HCT116 (cell line): ENCODE data around the gene NLGN4Y. TPM values are rescaled to one million over a fixed set of nuclear protein-coding genes. Genes with fewer than 3 reads are reported as not detected.

Experiments used
- ATAC-seq: fragments of 200-7000 bp; cut with Tn5 transposase; 2 replicates; pipeline ENCODE4 v1.9.1; 2020; ENCODE audit warnings: mild to moderate bottlenecking, moderate library complexity
- BruUV-seq: library from RNA; stranded (reverse); fragments of 400-500 nt; replicated peaks from 2 replicates; lab custom pipeline; 2021; lab: Mats Ljungman, UMichigan
- CTCF ChIA-PET: fragments of 300-600 bp; sonication (Branson Sonifier 250); formaldehyde crosslinking; loops from one replicate; lab custom pipeline; 2021; ENCODE audit warnings: antibody characterized with exemption; lab: Charles Lee
- POLR2A ChIA-PET: fragments of 300-600, 350-600 bp; sonication (Branson Sonifier 250); formaldehyde crosslinking; loops from one replicate; lab custom pipeline; 2021; ENCODE audit warnings: antibody characterized with exemption; lab: Charles Lee
- RAD21 ChIA-PET, 2 experiments: fragments of 300-600 bp; sonication (Branson Sonifier 250); formaldehyde crosslinking; loops; one replicate each; lab custom pipeline; 2023; ENCODE audit warnings: low total read pairs in 2 of 2; ENCODE audit not compliant: uncharacterized antibody in 2 of 2, unreplicated experiment in 2 of 2, low non-redundant PET in 1 of 2; lab: Charles Lee
- DNase-seq: peaks from one replicate; pipeline ENCODE4 v3.0.0-alpha.2; 2010; ENCODE audit warnings: low read depth, low spot score
- H2AFZ ChIP-seq: fragments of 200-600 bp; shearing (Covaris generic), sonication (generic); 2 replicates; pipeline ENCODE4 v1.6.1; 2017; ENCODE audit warnings: low read depth, mixed run types, mixed read lengths, antibody characterized with exemption, low read length; ENCODE audit not compliant: poor library complexity, severe bottlenecking
- H3K27ac ChIP-seq: 2 replicates; pipeline ENCODE4 v1.5.1; 2012; ENCODE audit warnings: low read depth, low read length
- H3K27me3 ChIP-seq: fragments of 200-600 bp; sonication (generic); 2 replicates; pipeline ENCODE4 v1.6.1; 2016; ENCODE audit warnings: mixed run types, low read length, mixed read lengths; ENCODE audit not compliant: insufficient read depth
- H3K36me3 ChIP-seq, 2 experiments: fragments of 200-500 bp in 1 of 2; fragments of 200-600 bp in 1 of 2; sonication (Bioruptor generic) in 1 of 2; sonication (generic) in 1 of 2; 2 replicates each; pipeline versions ENCODE4 v1.5.1 to v1.6.1; 2014 to 2016; ENCODE audit warnings: low read length in 2 of 2, inconsistent platforms in 1 of 2, mixed read lengths in 1 of 2, mixed run types in 1 of 2; ENCODE audit not compliant: insufficient read depth in 2 of 2, control insufficient read depth in 1 of 2
- H3K4me1 ChIP-seq, 2 experiments: fragments of 200-600 bp in 1 of 2; sonication (generic) in 1 of 2; 2 replicates each; pipeline versions ENCODE4 v1.5.1 to v1.6.1; 2012 to 2017; ENCODE audit warnings: low read length in 2 of 2, inconsistent platforms in 1 of 2, mild to moderate bottlenecking in 1 of 2, mixed read lengths in 1 of 2, mixed run types in 1 of 2, moderate library complexity in 1 of 2; ENCODE audit not compliant: insufficient read depth in 2 of 2, control insufficient read depth in 1 of 2
- H3K4me2 ChIP-seq: fragments of 200-600 bp; sonication (generic); 2 replicates; pipeline ENCODE4 v1.6.1; 2017; ENCODE audit warnings: mixed run types, low read length, mixed read lengths
- H3K4me3 ChIP-seq, 2 experiments: fragments of 200-600 bp in 1 of 2; sonication (generic) in 1 of 2; replicated peaks in 1 of 2; 2 replicates each; pipeline ENCODE4 v1.5.1; 2011 to 2016; ENCODE audit warnings: low read length in 2 of 2, control low read depth in 1 of 2, low read depth in 1 of 2, mild to moderate bottlenecking in 1 of 2, mixed read lengths in 1 of 2, mixed run types in 1 of 2
- H3K79me2 ChIP-seq: fragments of 200-600 bp; sonication (generic); 2 replicates; pipeline ENCODE4 v1.6.1; 2017; ENCODE audit warnings: mild to moderate bottlenecking, mixed run types, low read length, moderate library complexity, mixed read lengths; ENCODE audit not compliant: insufficient read depth
- H3K9ac ChIP-seq: fragments of 200-600 bp; sonication (generic); 2 replicates; pipeline ENCODE4 v1.6.1; 2016; ENCODE audit warnings: low read length, mixed read lengths
- H3K9me2 ChIP-seq: fragments of 200-600 bp; sonication (generic), shearing (Covaris generic); 2 replicates; pipeline ENCODE4 v1.6.1; 2017; ENCODE audit warnings: mixed run types, mild to moderate bottlenecking, moderate library complexity; ENCODE audit not compliant: insufficient read depth
- H3K9me3 ChIP-seq, 2 experiments: fragments of 200-500 bp in 1 of 2; fragments of 200-600 bp in 1 of 2; sonication (Bioruptor generic) in 1 of 2; sonication (generic) in 1 of 2; 2 replicates each; pipeline ENCODE4 v1.6.1; 2014 to 2017; ENCODE audit warnings: low read length in 2 of 2, mixed read lengths in 2 of 2, inconsistent platforms in 1 of 2, low read depth in 1 of 2, mild to moderate bottlenecking in 1 of 2, mixed run types in 1 of 2, moderate library complexity in 1 of 2; ENCODE audit not compliant: control insufficient read depth in 1 of 2, insufficient read depth in 1 of 2
- H4K20me1 ChIP-seq: fragments of 200-600 bp; sonication (generic), shearing (Covaris generic); 2 replicates; pipeline ENCODE4 v1.6.1; 2017; ENCODE audit warnings: mixed run types, mild to moderate bottlenecking, moderate library complexity; ENCODE audit not compliant: insufficient read depth
- ATF3 ChIP-seq: IDR thresholded peaks from 2 replicates; pipeline ENCODE4 v1.6.1; 2012
- CEBPB ChIP-seq: IDR thresholded peaks from 2 replicates; pipeline ENCODE4 v1.6.1; 2012; ENCODE audit warnings: low read depth
- CTCF ChIP-seq, 3 experiments: fragments of 200-600 bp in 1 of 3; sonication (generic) in 1 of 3; IDR thresholded peaks in 2 of 3; conservative IDR thresholded peaks in 1 of 3; 2 replicates each; pipeline ENCODE4 v1.5.1; 2012 to 2017; ENCODE audit warnings: low read depth in 2 of 3, low read length in 2 of 3, antibody characterized with exemption in 1 of 3, borderline replicate concordance in 1 of 3, control low read depth in 1 of 3, mild to moderate bottlenecking in 1 of 3, mixed read lengths in 1 of 3, mixed run types in 1 of 3, moderate library complexity in 1 of 3; ENCODE audit not compliant: insufficient read depth in 1 of 3
- EGR1 ChIP-seq: IDR thresholded peaks from 2 replicates; pipeline ENCODE4 v1.6.1; 2012; ENCODE audit warnings: low read depth
- EZH2 ChIP-seq: fragments of 200-600 bp; sonication (generic); IDR thresholded peaks from 2 replicates; pipeline ENCODE4 v1.6.1; 2017; ENCODE audit warnings: antibody characterized with exemption, mixed run types
- EZH2phosphoT487 ChIP-seq: fragments of 200-600 bp; IDR thresholded peaks from 2 replicates; pipeline ENCODE4 v1.6.1; 2018; ENCODE audit warnings: antibody characterized with exemption, borderline replicate concordance
- FOSL1 ChIP-seq: IDR thresholded peaks from 2 replicates; pipeline ENCODE4 v1.6.1; 2012; ENCODE audit warnings: low read depth
- MAX ChIP-seq: IDR thresholded peaks from 2 replicates; pipeline ENCODE4 v1.6.1; 2012
- POLR2AphosphoS5 ChIP-seq: IDR thresholded peaks from 2 replicates; pipeline ENCODE4 v1.6.1; 2011; ENCODE audit warnings: mild to moderate bottlenecking, low read depth, low read length, moderate library complexity
- RAD21 ChIP-seq: IDR thresholded peaks from 2 replicates; pipeline ENCODE4 v1.6.1; 2012; ENCODE audit warnings: low read depth, mild to moderate bottlenecking
- REST ChIP-seq: IDR thresholded peaks from 2 replicates; pipeline ENCODE4 v1.6.1; 2012; ENCODE audit warnings: low read depth
- SP1 ChIP-seq: IDR thresholded peaks from 2 replicates; pipeline ENCODE4 v1.6.1; 2012; ENCODE audit warnings: low read depth
- YY1 ChIP-seq: IDR thresholded peaks from 2 replicates; pipeline ENCODE4 v1.6.1; 2011; ENCODE audit warnings: low read length, low read depth, moderate library complexity, mild to moderate bottlenecking; ENCODE audit not compliant: insufficient replicate concordance; ENCODE audit errors: extremely low read depth
- ZBTB33 ChIP-seq: IDR thresholded peaks from 2 replicates; pipeline ENCODE4 v1.6.1; 2011; ENCODE audit warnings: mild to moderate bottlenecking, low read length, moderate library complexity; ENCODE audit not compliant: insufficient replicate concordance; ENCODE audit errors: extremely low read depth
- ZFX ChIP-seq: fragments of 450-650 bp; IDR thresholded peaks from 2 replicates; pipeline ENCODE4 v1.6.1; 2017
- ZNF274 ChIP-seq: fragments of 200-500 bp; sonication (Bioruptor generic); IDR thresholded peaks from 2 replicates; pipeline ENCODE4 v1.6.1; 2014; ENCODE audit warnings: mild to moderate bottlenecking, low read depth, low read length, inconsistent platforms
- intact Hi-C: fragments of 100-400 bp; cut with micrococcal nuclease; formaldehyde crosslinking; loops from 2 replicates; pipeline ENCODE4 v1.10.0; 2022
- total RNA-seq: library from RNA; stranded (reverse); gene quantifications from one replicate; pipeline ENCODE4 v1.2.1, GENCODE V29; 2021; ENCODE audit not compliant: unreplicated experiment

NLGN4Y gene
- total RNA-seq, 1 experiment from 2014 or later, result 0.22 TPM

- ChIA-PET POLR2A (no interaction called here), RAD21 (no interaction called here)
These were observed 347.6 kb downstream of the NLGN4Y start for GRCh38 chrY:14871971-14872370.

More at GRCh38 chrY:14871971-14872370, 347.6 kb downstream of the NLGN4Y start:
- intact Hi-C loops, result no loop called here
- no peak overlapping the region for H2AFZ ChIP-seq
- no peaks in the 10 kb centered on the region for H3K79me2 ChIP-seq
- H4K20me1 ChIP-seq, result no peaks in the 10 kb centered on the region
- H3K36me3 ChIP-seq, result no peaks in the 10 kb centered on the region
- no peak overlapping the region for H3K27ac ChIP-seq
- H3K9me3 ChIP-seq, result no peaks in the 10 kb centered on the region
- BruUV-seq, result no TSS peak
- H3K4me1 ChIP-seq, result no peaks in the 10 kb centered on the region
- CTCF ChIA-PET, result no interaction called here
- H3K9ac ChIP-seq, result no peak overlapping the region
- ATAC-seq (no peak), DNase-seq (no peak)
- H3K9me2 ChIP-seq, result no peaks in the 10 kb centered on the region
- no peaks in the 10 kb centered on the region for H3K27me3 ChIP-seq
- H3K4me3 ChIP-seq, result no peak overlapping the region
- no peak overlapping the region for H3K4me2 ChIP-seq
- TF ChIP-seq EZH2phosphoT487, result no peak
- no peak for TF ChIP-seq YY1
- TF ChIP-seq ZBTB33, result no peak
- TF ChIP-seq EZH2, result no peak
- TF ChIP-seq RAD21, result no peak
- no peak for TF ChIP-seq POLR2AphosphoS5
- TF ChIP-seq SP1, result no peak
- no peak for TF ChIP-seq ZNF274
- TF ChIP-seq ZFX, result no peak
- no peak for TF ChIP-seq CEBPB
- TF ChIP-seq FOSL1, result no peak
- no peak for TF ChIP-seq EGR1
- no peak for TF ChIP-seq REST
- TF ChIP-seq ATF3, result no peak
- no peak for TF ChIP-seq MAX
- TF ChIP-seq CTCF (IDR thresholded peaks at IDR 0.05 in 2 of 3, conservative IDR thresholded peaks at IDR 0.05 in 1 of 3; ENCODE audit: borderline replicate concordance in 1 of 3, insufficient read depth in 1 of 3, low read depth in 2 of 3, low read length in 2 of 3), result no peak
